Measurements from ENCODE around the gene LNX1. TPM values are rescaled to one million over a fixed set of nuclear protein-coding genes. Genes with fewer than 3 reads are reported as not detected.

LNX1 gene
- total and polyA plus RNA-seq, 12 donors = 1.2 to 8.9 (median 3.7) TPM

DNA sequence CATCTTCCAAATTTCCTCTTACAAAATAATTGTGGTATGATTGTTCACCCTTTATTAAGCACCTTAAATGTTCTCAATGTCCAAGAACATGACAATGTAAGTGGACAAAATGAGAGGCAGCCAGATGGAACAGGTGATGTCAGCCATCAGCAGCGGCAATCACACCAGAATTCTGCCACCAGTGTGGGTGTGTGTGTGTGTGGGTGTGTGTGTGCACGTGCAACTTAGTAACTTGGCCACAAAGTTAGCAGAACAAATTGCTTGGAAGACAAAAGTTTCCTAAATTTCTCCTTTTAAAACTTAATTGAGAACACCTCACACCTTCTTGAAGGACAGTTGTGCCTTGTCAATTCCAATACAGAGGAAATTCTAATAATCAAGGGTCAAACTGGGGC lies 18.7 kb downstream of the LNX1 start:
- no peaks in the 10 kb centered on the region for H3K4me1 ChIP-seq (replicated peaks in 1 of 2)
- no peak for TF ChIP-seq POLR2A (IDR thresholded peaks at IDR 0.05)
- TF ChIP-seq, protein P1, sequence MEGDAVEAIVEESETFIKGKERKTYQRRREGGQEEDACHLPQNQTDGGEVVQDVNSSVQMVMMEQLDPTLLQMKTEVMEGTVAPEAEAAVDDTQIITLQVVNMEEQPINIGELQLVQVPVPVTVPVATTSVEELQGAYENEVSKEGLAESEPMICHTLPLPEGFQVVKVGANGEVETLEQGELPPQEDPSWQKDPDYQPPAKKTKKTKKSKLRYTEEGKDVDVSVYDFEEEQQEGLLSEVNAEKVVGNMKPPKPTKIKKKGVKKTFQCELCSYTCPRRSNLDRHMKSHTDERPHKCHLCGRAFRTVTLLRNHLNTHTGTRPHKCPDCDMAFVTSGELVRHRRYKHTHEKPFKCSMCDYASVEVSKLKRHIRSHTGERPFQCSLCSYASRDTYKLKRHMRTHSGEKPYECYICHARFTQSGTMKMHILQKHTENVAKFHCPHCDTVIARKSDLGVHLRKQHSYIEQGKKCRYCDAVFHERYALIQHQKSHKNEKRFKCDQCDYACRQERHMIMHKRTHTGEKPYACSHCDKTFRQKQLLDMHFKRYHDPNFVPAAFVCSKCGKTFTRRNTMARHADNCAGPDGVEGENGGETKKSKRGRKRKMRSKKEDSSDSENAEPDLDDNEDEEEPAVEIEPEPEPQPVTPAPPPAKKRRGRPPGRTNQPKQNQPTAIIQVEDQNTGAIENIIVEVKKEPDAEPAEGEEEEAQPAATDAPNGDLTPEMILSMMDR (IDR thresholded peaks at IDR 0.05) = no peak
- H3K27ac ChIP-seq = no peak overlapping the region
- no peak overlapping the region for H3K4me3 ChIP-seq
- intact Hi-C loops (cut with DNase I) = no loop called here
- DNase-seq = no peak
- WGBS, 4 donors = 88 to 93% (median 89%) methylated on average over 2 of the region's 2 CpGs
- H3K9me3 ChIP-seq (replicated peaks in 1 of 3) = no peaks in the 10 kb centered on the region
- H3K36me3 ChIP-seq (replicated peaks in 1 of 2) = no peaks in the 10 kb centered on the region
- no peaks in the 10 kb centered on the region for H3K27me3 ChIP-seq

DNA sequence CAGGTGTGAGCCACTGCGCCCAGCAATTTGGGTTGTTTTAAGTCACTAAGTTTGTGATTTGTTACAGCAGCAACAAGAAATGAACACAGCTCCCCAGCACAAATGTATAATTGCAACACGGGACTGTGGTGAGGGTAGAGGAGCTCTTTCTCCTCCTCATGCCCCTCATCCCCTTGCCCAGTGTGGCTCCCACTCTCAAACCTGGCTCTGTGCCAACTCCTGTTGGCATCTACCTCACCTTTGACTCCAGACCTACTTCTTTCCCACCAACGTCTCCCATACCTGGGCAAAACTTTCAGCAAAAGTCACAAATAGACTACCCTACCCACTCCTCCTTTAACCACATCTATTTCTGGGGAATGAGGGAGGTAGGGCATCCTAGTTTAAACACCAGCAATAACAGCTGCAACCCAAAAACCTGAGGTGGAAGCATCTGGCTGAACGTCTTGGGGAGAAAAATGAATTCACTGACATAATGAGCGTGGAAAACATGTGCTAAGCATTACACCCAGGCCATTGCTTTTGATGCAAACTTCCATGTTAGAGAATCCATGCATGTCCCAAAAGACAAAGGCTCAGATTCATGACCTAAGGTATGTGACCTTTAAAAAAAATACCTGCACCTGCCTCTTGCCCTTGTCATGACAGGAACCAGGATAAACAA lies 19.2 kb downstream of the LNX1 start:
- Histone ChIP-seq H3K27ac (no peak overlapping the region), H3K36me3 (replicated peaks in 1 of 2) (no peaks in the 10 kb centered on the region), H3K9me3 (replicated peaks in 1 of 3) (no peaks in the 10 kb centered on the region), H3K4me1 (replicated peaks in 1 of 2) (no peaks in the 10 kb centered on the region), H3K4me3 (no peak overlapping the region), H3K27me3 (no peaks in the 10 kb centered on the region)
- no peak for TF ChIP-seq POLR2A (IDR thresholded peaks at IDR 0.05)
- TF ChIP-seq, protein P1 (IDR thresholded peaks at IDR 0.05) = no peak
- DNase-seq = no peak
- intact Hi-C loops (cut with DNase I) = no loop called here
- 81 to 84% (median 83%) methylated on average over 5 of the region's 5 CpGs for WGBS, 4 donors

DNA sequence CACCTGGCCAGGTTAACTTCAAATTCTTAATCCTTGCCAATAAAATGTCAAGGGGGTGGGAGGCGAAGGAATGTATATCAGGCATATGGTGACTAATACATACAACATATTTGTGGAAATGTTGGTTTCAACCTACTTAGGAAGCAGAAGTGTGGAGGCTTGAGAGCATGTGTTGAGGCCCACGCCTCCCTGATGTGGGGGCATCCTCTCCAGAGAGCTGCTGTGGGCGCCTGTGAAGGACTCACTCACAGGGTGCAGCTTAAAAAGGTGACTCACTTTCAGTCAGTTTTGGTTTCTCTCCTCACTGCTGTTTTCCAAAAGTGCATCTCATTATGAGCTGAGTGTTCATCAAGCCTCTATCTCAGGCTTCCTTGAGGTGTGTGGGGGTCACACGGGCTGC lies 27.5 kb downstream of the LNX1 start:
- H3K27me3 ChIP-seq = no peaks in the 10 kb centered on the region
- WGBS, 4 donors = 78 to 89% (median 85%) methylated on average over 4 of the region's 4 CpGs
- H3K27ac ChIP-seq = no peak overlapping the region
- H3K36me3 ChIP-seq (replicated peaks in 1 of 2) = no peaks in the 10 kb centered on the region
- no peak for DNase-seq
- TF ChIP-seq, protein P1 (IDR thresholded peaks at IDR 0.05) = no peak
- no peak for TF ChIP-seq POLR2A (IDR thresholded peaks at IDR 0.05)
- no peaks in the 10 kb centered on the region for H3K4me1 ChIP-seq (replicated peaks in 1 of 2)
- intact Hi-C loops (cut with DNase I) = no loop called here
- H3K4me3 ChIP-seq = no peak overlapping the region
- H3K9me3 ChIP-seq (replicated peaks in 1 of 3) = no peaks in the 10 kb centered on the region

DNA sequence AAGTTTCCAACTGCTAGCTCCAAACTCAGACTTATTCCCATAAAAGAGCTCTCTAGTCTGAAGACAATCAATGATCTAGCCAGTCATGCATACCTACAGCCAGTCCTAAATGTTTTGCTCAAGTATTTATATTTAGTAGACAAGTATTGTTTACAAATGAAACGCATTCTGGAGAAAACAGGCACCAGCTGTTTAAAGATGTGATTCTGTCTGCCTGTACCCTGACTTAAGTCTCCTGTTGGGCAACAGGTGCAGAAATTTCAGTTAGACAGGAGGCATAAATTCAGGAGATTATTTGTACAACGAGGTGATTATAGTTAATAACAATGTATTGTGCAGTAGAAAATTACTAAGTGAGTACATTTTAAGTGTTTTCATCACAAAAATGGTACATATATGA lies 28.9 kb downstream of the LNX1 start:
- no peak for DNase-seq
- intact Hi-C loops (cut with DNase I) = no loop called here
- no peaks in the 10 kb centered on the region for H3K9me3 ChIP-seq (replicated peaks in 1 of 3)
- H3K4me3 ChIP-seq = no peak overlapping the region
- 77 to 86% (median 81%) methylated on average over 2 of the region's 2 CpGs for WGBS, 4 donors
- no peaks in the 10 kb centered on the region for H3K36me3 ChIP-seq (replicated peaks in 1 of 2)
- no peaks in the 10 kb centered on the region for H3K4me1 ChIP-seq (replicated peaks in 1 of 2)
- no peak overlapping the region for H3K27ac ChIP-seq
- H3K27me3 ChIP-seq = no peaks in the 10 kb centered on the region
- no peak for TF ChIP-seq POLR2A (IDR thresholded peaks at IDR 0.05)
- TF ChIP-seq, protein P1 (IDR thresholded peaks at IDR 0.05) = no peak
